GM18526 (cell line): ENCODE data around the gene GALNT15.

Experiments used
- POLR2A ChIP-seq: IDR thresholded peaks from 3 replicates; pipeline ENCODE4 v1.6.1; 2011; ENCODE audit not compliant: insufficient read length; ENCODE audit errors: extremely low read depth

Gene GALNT15

DNA sequence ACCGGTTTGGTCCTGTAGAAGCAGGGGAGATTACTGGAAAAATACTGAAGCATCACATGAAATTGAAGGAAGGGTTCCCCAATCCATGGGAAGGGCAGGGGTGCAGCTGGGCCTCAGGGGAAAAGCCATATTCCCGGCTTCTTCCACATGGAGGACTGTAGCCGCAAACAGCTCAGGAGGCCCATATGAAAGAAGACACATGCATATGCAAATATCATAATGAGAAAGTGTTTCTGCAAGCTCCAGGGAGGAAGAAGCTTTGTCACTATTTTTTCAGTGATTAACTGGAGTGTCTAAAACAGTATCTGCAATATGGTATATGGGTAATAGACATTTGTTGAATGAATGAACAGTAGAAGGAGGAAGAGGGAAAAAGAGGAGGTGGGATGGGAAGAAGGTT lies 71.1 kb downstream of the GALNT15 start:
- TF ChIP-seq POLR2A: no peak

DNA sequence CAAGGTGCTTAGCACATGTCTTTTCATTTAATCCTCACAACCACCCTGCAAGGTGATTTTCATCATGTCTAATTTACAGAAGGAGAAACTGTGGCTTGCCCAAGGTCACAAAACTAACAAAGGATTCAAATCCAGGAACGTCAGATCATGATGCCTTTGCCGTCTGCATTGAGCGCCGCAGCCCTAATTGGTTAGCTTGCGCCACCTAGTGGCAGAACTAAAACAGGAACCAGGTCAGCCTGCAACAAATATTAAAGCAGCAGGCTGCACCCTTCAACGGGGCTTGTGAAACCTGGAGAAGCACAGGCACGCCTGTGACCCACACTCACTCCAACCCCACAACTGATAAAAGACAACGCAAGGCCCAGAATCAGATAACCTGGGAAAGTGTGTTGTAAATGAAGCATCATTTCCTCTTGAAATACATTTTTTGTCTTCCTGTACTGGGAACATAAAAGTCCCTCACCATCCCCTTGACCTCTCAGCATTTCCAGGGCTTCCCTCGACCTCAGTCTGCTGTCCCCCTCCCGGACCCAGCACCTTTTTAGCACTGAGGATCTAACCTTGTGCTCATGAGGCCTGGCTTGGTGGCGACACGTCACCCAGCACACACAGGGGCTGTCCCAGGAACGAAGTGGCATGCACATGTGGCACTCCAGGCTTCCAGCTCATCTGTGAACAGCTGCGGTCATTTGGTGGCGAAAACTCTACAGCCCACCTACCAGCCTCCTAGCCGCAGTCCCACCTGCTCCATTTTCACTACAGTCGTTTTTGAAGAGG lies 73.0 kb downstream of the GALNT15 start:
- TF ChIP-seq POLR2A: no peak

DNA sequence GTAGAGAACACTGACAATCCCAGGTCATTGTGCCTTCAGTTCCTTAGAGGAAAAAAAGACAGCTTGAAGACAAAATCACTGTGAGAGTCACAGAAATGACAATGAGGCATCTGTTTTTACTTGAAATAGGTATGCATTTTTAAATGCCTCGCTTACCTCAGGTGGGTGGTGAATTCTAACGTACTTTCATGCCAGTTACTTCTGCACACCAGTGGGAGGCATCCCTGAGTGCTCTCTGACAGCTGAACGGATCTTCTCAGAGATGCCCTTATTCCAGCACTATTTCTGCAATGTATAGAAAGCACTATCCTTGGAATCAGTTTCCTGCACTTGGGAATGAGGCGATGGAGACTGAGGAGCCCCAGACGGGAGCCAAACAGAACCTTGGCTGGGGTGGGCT lies 74.1 kb downstream of the GALNT15 start:
- TF ChIP-seq POLR2A: no peak

DNA sequence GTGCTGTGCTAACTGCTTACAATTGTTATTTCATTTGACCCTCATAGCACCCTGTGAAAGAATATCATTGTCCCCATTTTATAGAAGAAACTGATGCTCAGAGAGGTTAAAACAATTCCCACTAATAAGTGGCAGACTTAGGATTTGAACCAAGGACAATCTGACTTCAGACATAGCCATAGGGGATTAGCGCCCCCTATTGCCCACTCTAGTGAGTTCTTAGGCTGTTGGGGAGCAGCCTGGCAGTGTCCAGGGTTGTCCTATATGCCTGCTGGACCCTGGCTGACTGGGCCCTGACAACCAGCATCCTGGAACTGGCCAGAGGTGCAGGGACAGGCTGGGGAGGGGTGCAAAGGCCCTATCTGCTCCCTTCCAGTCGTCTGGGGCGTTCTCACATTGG lies 74.9 kb downstream of the GALNT15 start:
- TF ChIP-seq POLR2A: no peak

DNA sequence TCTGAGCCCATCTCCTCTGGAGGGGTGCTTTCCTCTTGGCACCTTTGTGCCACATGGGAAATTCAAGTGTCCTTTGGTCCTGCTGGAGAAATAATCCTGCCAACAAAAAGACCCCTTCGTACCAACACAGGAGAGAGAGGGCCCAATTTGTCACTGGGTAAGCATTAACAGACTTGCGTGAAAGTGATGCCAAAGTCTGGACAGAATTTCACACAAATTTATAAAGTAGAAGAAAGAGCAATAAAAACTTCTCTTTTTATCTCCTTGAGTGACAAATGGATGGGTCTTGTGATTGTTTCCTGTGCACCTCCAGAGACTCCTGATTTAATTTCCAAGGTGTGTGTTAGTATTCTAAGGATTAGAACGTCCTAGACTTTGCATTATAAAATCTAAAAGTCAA lies 75.4 kb downstream of the GALNT15 start:
- no peak for TF ChIP-seq POLR2A

DNA sequence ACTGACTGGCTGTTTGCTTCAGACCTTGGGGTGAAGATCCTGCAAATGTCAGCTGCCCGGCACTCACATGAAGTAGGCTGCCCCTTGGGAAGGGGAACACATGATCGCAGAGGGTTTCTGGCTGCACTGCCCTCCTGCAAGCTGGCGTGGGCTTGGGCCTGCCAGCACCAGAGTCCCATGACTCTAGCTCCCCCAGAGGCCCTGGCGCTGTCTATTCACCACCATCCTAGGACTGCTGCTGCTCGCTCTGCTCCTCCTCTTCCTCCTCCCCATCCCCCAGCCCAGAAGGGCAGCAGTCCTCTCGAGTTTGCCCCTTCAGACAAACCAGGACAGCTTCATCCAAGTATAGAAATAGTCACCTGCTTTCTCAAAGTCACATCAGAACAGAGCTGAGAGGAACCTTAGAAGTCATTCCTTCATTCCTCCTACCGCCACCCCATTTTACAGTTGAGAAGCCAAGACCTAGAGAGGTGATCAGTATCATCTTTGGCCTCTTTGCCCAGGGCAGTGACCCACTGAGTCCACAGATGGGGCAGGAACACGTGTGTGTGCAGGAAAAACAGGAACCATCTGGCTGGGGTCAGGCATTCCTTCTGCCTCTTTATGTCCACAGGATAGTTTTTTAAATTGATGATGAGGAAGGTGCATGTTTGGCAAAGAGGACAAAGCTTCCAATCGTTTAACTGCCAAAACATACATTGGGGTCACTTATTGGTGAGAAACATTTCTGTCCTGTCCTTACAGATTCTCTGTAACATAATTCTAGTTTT lies 77.0 kb downstream of the GALNT15 start:
- TF ChIP-seq POLR2A: no peak

DNA sequence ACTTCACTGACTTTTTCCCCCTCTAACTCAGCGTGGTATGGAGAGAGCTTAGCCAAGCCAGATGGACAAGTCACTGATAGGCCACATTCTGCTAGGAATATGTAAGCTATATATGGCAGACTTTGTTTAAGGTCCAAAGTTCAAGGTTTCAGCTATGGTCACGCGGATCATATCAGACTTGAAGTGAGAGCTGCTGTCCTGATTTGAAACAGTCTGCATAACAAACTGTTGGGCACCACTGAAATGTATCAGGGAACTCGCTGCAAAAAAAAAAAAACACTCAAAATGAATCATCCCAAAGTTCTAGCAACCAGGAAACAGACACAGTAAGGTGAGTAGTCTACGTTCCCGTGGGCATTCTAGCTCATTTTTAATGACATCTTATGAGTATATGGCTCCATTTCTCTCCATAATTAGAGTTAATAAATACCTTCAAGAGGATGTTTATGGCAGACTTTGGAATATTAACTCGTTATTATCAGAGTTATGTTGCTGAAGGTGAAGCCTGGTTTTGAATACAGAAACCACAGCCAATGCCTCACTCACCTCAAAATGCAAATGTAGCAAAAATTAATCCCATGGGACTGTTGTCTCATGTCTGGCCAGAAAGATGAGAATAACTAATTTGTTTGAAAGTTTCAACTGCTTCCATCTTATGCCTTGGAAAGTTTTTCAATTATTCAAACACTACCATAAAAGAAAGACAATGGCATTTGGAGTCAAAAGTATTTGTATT lies 77.9 kb downstream of the GALNT15 start:
- no peak for TF ChIP-seq POLR2A

DNA sequence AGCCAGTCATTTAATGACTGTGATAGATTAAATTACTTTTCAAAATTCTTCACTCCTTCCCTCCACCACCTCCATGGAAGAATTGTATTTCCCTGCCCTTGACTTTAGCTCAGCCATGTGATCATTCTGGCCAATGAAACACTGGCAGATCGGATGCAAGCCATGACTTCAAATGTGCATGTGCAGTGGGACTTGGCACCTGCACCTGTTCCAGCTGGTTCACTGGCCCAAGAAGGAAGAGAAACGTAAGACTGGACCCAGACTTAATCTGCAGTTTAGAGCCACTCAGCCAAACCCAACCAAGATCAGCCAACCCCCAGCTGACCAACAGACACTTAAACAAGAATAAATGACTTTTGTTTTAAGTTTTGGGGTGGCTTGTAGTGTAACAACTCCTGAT lies 78.5 kb downstream of the GALNT15 start:
- TF ChIP-seq POLR2A: no peak

DNA sequence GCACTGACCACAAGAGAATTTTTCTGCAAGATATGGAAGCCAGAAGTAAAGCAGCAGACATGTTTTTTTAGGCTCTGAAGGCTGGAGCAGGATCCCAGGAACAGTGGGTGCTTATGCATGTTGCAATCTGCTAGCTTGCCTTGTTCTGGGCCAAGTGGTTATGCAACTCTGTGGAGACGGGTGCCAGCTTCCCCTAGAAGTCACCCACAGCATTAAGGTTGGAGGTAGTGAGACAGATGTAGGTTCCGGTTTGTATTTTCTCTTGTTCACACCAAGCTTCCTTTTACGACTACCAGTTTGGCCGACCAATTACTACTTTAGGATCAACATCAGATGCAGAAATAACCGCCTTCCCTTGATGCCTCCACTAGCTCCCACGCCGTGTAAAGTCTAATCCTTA lies 79.1 kb downstream of the GALNT15 start:
- no peak for TF ChIP-seq POLR2A

DNA sequence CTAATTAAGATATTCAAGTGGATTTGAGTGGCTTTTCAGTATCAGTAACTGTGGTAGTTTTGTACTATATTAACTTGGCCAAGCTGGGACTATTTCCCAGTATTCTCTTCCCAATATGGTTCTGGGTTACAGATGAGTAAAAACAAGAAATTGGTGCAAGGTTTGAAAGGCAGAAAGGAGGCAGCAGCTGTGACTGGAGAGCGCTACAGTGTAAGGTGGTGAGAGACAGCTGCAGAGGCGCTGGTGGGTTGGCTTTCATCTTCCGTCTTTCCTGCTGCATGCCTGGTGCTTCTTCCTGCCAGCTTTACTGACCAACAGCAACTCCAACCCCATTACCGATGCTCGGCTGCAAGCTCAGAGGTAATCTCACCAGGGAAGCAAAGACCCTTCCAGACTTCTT lies 80.4 kb downstream of the GALNT15 start:
- no peak for TF ChIP-seq POLR2A

DNA sequence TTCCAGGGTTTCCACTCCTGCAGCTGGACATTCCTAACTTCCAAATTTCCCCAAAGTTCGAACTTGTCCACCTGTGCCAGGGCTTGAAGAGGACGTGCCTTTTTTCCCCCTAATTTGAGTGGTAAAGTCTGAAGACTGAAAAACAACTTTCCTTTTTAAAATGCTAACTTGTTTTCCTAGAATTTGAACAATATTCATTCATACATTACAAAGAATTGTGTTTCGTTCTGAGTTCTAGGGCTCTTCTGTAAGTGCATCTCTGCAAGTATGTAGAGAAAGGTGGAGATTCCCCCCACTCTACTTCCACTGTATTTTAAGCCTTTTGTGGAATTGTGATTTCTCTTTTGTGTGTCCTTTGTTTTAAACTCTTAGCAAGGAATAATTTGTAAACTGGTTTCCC lies 80.8 kb downstream of the GALNT15 start:
- no peak for TF ChIP-seq POLR2A

DNA sequence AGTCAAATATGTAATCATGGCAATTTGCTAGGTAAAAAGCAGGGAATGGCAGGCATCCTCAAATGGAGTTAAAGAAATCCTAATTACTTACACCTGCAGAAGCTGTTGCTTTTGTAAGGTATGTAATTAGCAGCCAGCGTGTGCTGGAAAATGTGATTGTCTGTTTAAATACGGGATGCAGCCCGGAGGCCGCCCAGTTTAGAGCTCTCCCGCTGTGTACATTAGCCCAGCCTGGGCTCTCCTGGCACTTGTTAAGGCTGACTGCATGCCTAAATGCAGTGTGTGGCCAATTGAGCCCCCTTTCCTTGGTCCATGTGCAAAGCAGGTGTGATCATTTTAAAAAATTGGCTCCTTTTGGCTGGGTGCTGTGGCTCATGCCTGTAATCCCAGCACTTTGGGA lies 81.2 kb downstream of the GALNT15 start:
- TF ChIP-seq POLR2A: no peak

DNA sequence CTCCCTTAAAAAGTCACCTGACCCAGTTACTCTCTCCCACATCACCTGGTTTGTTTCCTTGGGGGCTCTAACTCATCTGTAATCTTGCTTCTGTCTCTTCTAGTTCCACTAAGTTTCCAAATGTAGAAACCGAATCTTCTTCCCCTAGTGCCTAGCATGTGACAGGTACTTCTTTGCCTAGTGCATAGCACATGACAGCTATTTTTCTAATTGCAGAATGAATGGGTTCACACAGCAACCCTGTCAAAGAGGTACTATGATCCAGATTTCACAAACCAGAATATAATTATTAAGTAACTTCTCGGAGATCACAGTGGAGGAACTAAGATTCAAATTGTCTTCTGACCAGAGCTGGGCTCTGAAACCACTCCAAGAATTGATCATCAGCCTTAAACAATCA lies 82.8 kb downstream of the GALNT15 start:
- TF ChIP-seq POLR2A: no peak

DNA sequence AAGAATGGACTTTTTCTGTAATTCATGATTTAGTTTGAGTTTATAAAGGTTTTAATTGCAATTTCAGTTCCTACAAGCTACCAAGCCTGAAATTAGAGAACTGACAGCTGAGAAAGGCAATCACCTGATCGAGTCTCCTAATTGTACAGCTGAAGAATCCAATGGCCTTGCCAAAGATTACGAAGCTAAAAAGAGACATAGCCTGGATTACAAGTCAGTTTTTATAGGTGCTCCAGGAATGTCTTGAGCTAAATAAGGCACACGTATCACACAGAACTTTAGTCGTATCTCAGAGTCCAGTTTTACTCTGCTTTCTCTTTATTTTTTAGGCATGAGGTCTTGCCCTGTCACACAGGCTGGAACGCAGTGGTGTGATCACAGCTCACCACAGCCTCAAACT lies 83.7 kb downstream of the GALNT15 start:
- TF ChIP-seq POLR2A: no peak

DNA sequence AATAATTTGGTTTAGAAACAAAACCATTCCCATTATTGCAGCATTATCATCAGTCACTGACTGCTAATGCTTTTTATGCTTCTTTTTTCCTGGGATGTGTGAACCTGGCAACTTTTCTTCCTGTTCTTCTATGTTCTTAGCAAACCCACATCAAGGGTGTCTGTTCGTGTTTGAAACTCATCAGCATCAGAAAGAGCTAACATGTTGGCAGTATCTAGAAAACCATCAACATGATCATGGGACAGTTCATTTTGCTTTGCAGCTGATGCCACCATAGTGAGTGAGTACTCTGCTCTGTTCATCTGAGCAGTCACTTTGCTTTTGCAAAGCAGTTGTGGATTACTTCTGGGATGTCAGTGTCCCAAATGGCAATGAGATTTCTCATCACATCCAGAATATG lies 84.4 kb downstream of the GALNT15 start:
- TF ChIP-seq POLR2A: no peak

DNA sequence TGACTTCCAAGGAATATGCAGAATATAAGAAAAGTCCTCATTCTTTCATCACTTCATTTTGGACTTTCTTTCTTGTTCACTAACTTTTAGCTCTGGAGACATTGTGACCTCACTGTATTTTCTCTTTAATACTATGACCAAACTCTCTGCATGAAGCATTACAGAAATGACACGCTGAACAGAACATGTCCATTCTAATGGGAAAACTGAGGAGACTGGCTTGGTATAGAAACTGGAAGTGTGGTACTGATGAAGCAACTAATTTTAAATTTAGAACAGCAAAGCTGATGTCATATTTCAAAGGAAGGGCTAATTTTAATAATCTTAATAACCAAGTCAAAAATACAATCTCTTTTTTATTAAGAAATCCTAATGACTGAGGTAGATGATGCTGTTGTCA lies 85.6 kb downstream of the GALNT15 start:
- no peak for TF ChIP-seq POLR2A
